HCT116 (cell line): ENCODE measurements around the gene ZNF804B. TPM values are rescaled to one million over a fixed set of nuclear protein-coding genes. Genes with fewer than 3 reads are reported as not detected.

Source experiments
- ATAC-seq: fragments of 200-7000 bp; cut with Tn5 transposase; 2 replicates; pipeline ENCODE4 v1.9.1; 2020; ENCODE audit warnings: mild to moderate bottlenecking, moderate library complexity
- BruUV-seq: library from RNA; stranded (reverse); fragments of 400-500 nt; replicated peaks from 2 replicates; lab custom pipeline; 2021; lab: Mats Ljungman, UMichigan
- CTCF ChIA-PET: fragments of 300-600 bp; sonication (Branson Sonifier 250); formaldehyde crosslinking; loops from one replicate; lab custom pipeline; 2021; ENCODE audit warnings: antibody characterized with exemption; lab: Charles Lee
- POLR2A ChIA-PET: fragments of 300-600, 350-600 bp; sonication (Branson Sonifier 250); formaldehyde crosslinking; loops from one replicate; lab custom pipeline; 2021; ENCODE audit warnings: antibody characterized with exemption; lab: Charles Lee
- RAD21 ChIA-PET, 2 experiments: fragments of 300-600 bp; sonication (Branson Sonifier 250); formaldehyde crosslinking; loops; one replicate each; lab custom pipeline; 2023; ENCODE audit warnings: low total read pairs in 2 of 2; ENCODE audit not compliant: uncharacterized antibody in 2 of 2, unreplicated experiment in 2 of 2, low non-redundant PET in 1 of 2; lab: Charles Lee
- DNase-seq: peaks from one replicate; pipeline ENCODE4 v3.0.0-alpha.2; 2010; ENCODE audit warnings: low read depth, low spot score
- H2AFZ ChIP-seq: fragments of 200-600 bp; shearing (Covaris generic), sonication (generic); 2 replicates; pipeline ENCODE4 v1.6.1; 2017; ENCODE audit warnings: low read depth, mixed run types, mixed read lengths, antibody characterized with exemption, low read length; ENCODE audit not compliant: poor library complexity, severe bottlenecking
- H3K27ac ChIP-seq: 2 replicates; pipeline ENCODE4 v1.5.1; 2012; ENCODE audit warnings: low read depth, low read length
- H3K27me3 ChIP-seq: fragments of 200-600 bp; sonication (generic); 2 replicates; pipeline ENCODE4 v1.6.1; 2016; ENCODE audit warnings: mixed run types, low read length, mixed read lengths; ENCODE audit not compliant: insufficient read depth
- H3K36me3 ChIP-seq, 2 experiments: fragments of 200-500 bp in 1 of 2; fragments of 200-600 bp in 1 of 2; sonication (Bioruptor generic) in 1 of 2; sonication (generic) in 1 of 2; 2 replicates each; pipeline versions ENCODE4 v1.5.1 to v1.6.1; 2014 to 2016; ENCODE audit warnings: low read length in 2 of 2, inconsistent platforms in 1 of 2, mixed read lengths in 1 of 2, mixed run types in 1 of 2; ENCODE audit not compliant: insufficient read depth in 2 of 2, control insufficient read depth in 1 of 2
- H3K4me1 ChIP-seq, 2 experiments: fragments of 200-600 bp in 1 of 2; sonication (generic) in 1 of 2; 2 replicates each; pipeline versions ENCODE4 v1.5.1 to v1.6.1; 2012 to 2017; ENCODE audit warnings: low read length in 2 of 2, inconsistent platforms in 1 of 2, mild to moderate bottlenecking in 1 of 2, mixed read lengths in 1 of 2, mixed run types in 1 of 2, moderate library complexity in 1 of 2; ENCODE audit not compliant: insufficient read depth in 2 of 2, control insufficient read depth in 1 of 2
- H3K4me2 ChIP-seq: fragments of 200-600 bp; sonication (generic); 2 replicates; pipeline ENCODE4 v1.6.1; 2017; ENCODE audit warnings: mixed run types, low read length, mixed read lengths
- H3K4me3 ChIP-seq, 2 experiments: fragments of 200-600 bp in 1 of 2; sonication (generic) in 1 of 2; replicated peaks in 1 of 2; 2 replicates each; pipeline ENCODE4 v1.5.1; 2011 to 2016; ENCODE audit warnings: low read length in 2 of 2, control low read depth in 1 of 2, low read depth in 1 of 2, mild to moderate bottlenecking in 1 of 2, mixed read lengths in 1 of 2, mixed run types in 1 of 2
- H3K79me2 ChIP-seq: fragments of 200-600 bp; sonication (generic); 2 replicates; pipeline ENCODE4 v1.6.1; 2017; ENCODE audit warnings: mild to moderate bottlenecking, mixed run types, low read length, moderate library complexity, mixed read lengths; ENCODE audit not compliant: insufficient read depth
- H3K9ac ChIP-seq: fragments of 200-600 bp; sonication (generic); 2 replicates; pipeline ENCODE4 v1.6.1; 2016; ENCODE audit warnings: low read length, mixed read lengths
- H3K9me2 ChIP-seq: fragments of 200-600 bp; sonication (generic), shearing (Covaris generic); 2 replicates; pipeline ENCODE4 v1.6.1; 2017; ENCODE audit warnings: mixed run types, mild to moderate bottlenecking, moderate library complexity; ENCODE audit not compliant: insufficient read depth
- H3K9me3 ChIP-seq, 2 experiments: fragments of 200-500 bp in 1 of 2; fragments of 200-600 bp in 1 of 2; sonication (Bioruptor generic) in 1 of 2; sonication (generic) in 1 of 2; 2 replicates each; pipeline ENCODE4 v1.6.1; 2014 to 2017; ENCODE audit warnings: low read length in 2 of 2, mixed read lengths in 2 of 2, inconsistent platforms in 1 of 2, low read depth in 1 of 2, mild to moderate bottlenecking in 1 of 2, mixed run types in 1 of 2, moderate library complexity in 1 of 2; ENCODE audit not compliant: control insufficient read depth in 1 of 2, insufficient read depth in 1 of 2
- H4K20me1 ChIP-seq: fragments of 200-600 bp; sonication (generic), shearing (Covaris generic); 2 replicates; pipeline ENCODE4 v1.6.1; 2017; ENCODE audit warnings: mixed run types, mild to moderate bottlenecking, moderate library complexity; ENCODE audit not compliant: insufficient read depth
- ATF3 ChIP-seq: IDR thresholded peaks from 2 replicates; pipeline ENCODE4 v1.6.1; 2012
- CBX3 ChIP-seq: IDR thresholded peaks from 2 replicates; pipeline ENCODE4 v1.6.1; 2012; ENCODE audit warnings: low read depth
- CTCF ChIP-seq, 3 experiments: fragments of 200-600 bp in 1 of 3; sonication (generic) in 1 of 3; IDR thresholded peaks in 2 of 3; conservative IDR thresholded peaks in 1 of 3; 2 replicates each; pipeline ENCODE4 v1.5.1; 2012 to 2017; ENCODE audit warnings: low read depth in 2 of 3, low read length in 2 of 3, antibody characterized with exemption in 1 of 3, borderline replicate concordance in 1 of 3, control low read depth in 1 of 3, mild to moderate bottlenecking in 1 of 3, mixed read lengths in 1 of 3, mixed run types in 1 of 3, moderate library complexity in 1 of 3; ENCODE audit not compliant: insufficient read depth in 1 of 3
- EGR1 ChIP-seq: IDR thresholded peaks from 2 replicates; pipeline ENCODE4 v1.6.1; 2012; ENCODE audit warnings: low read depth
- ELF1 ChIP-seq: IDR thresholded peaks from 2 replicates; pipeline ENCODE4 v1.6.1; 2012; ENCODE audit warnings: low read depth, borderline replicate concordance
- EZH2 ChIP-seq: fragments of 200-600 bp; sonication (generic); IDR thresholded peaks from 2 replicates; pipeline ENCODE4 v1.6.1; 2017; ENCODE audit warnings: antibody characterized with exemption, mixed run types
- EZH2phosphoT487 ChIP-seq: fragments of 200-600 bp; IDR thresholded peaks from 2 replicates; pipeline ENCODE4 v1.6.1; 2018; ENCODE audit warnings: antibody characterized with exemption, borderline replicate concordance
- FOSL1 ChIP-seq: IDR thresholded peaks from 2 replicates; pipeline ENCODE4 v1.6.1; 2012; ENCODE audit warnings: low read depth
- MAX ChIP-seq: IDR thresholded peaks from 2 replicates; pipeline ENCODE4 v1.6.1; 2012
- POLR2A ChIP-seq: IDR thresholded peaks from 2 replicates; pipeline ENCODE4 v1.7.0; 2011; ENCODE audit warnings: borderline replicate concordance; ENCODE audit not compliant: insufficient read depth, insufficient read length; ENCODE audit errors: extremely low read depth
- POLR2AphosphoS5 ChIP-seq: IDR thresholded peaks from 2 replicates; pipeline ENCODE4 v1.6.1; 2011; ENCODE audit warnings: mild to moderate bottlenecking, low read depth, low read length, moderate library complexity
- RAD21 ChIP-seq: IDR thresholded peaks from 2 replicates; pipeline ENCODE4 v1.6.1; 2012; ENCODE audit warnings: low read depth, mild to moderate bottlenecking
- REST ChIP-seq: IDR thresholded peaks from 2 replicates; pipeline ENCODE4 v1.6.1; 2012; ENCODE audit warnings: low read depth
- SIN3A ChIP-seq: IDR thresholded peaks from 2 replicates; pipeline ENCODE4 v1.6.1; 2012; ENCODE audit warnings: low read depth
- SP1 ChIP-seq: IDR thresholded peaks from 2 replicates; pipeline ENCODE4 v1.6.1; 2012; ENCODE audit warnings: low read depth
- SRF ChIP-seq: IDR thresholded peaks from 2 replicates; pipeline ENCODE4 v1.6.1; 2012; ENCODE audit warnings: low read depth
- TCF7L2 ChIP-seq: IDR thresholded peaks from 2 replicates; pipeline ENCODE4 v1.7.0; 2011; ENCODE audit warnings: borderline replicate concordance, inconsistent platforms; ENCODE audit not compliant: insufficient read depth, insufficient read length; ENCODE audit errors: extremely low read depth
- YY1 ChIP-seq: IDR thresholded peaks from 2 replicates; pipeline ENCODE4 v1.6.1; 2011; ENCODE audit warnings: low read length, low read depth, moderate library complexity, mild to moderate bottlenecking; ENCODE audit not compliant: insufficient replicate concordance; ENCODE audit errors: extremely low read depth
- ZFX ChIP-seq: fragments of 450-650 bp; IDR thresholded peaks from 2 replicates; pipeline ENCODE4 v1.6.1; 2017
- ZNF274 ChIP-seq: fragments of 200-500 bp; sonication (Bioruptor generic); IDR thresholded peaks from 2 replicates; pipeline ENCODE4 v1.6.1; 2014; ENCODE audit warnings: mild to moderate bottlenecking, low read depth, low read length, inconsistent platforms
- intact Hi-C: fragments of 100-400 bp; cut with micrococcal nuclease; formaldehyde crosslinking; loops from 2 replicates; pipeline ENCODE4 v1.10.0; 2022
- total RNA-seq: library from RNA; stranded (reverse); gene quantifications from one replicate; pipeline ENCODE4 v1.2.1, GENCODE V29; 2021; ENCODE audit not compliant: unreplicated experiment

ZNF804B gene
- total RNA-seq, 1 experiment from 2014 or later = not detected

- TF ChIP-seq EGR1 (no peak), TCF7L2 (no peak), REST (no peak), ATF3 (no peak), ELF1 (no peak), EZH2 (no peak), FOSL1 (no peak), ZNF274 (no peak), SP1 (no peak), ZFX (no peak), RAD21 (no peak), POLR2AphosphoS5 (no peak), MAX (no peak), YY1 (no peak), CBX3 (no peak), EZH2phosphoT487 (no peak), POLR2A (no peak), CTCF (IDR thresholded peaks at IDR 0.05 in 2 of 3, conservative IDR thresholded peaks at IDR 0.05 in 1 of 3; ENCODE audit: borderline replicate concordance in 1 of 3, insufficient read depth in 1 of 3, low read depth in 2 of 3, low read length in 2 of 3) (no peak), SIN3A (no peak), SRF (no peak)
- intact Hi-C loops = no loop called here
- DNase-seq (no peak), ATAC-seq (no peak)
- ChIA-PET POLR2A (no interaction called here), RAD21 (no interaction called here), CTCF (no interaction called here)
- Histone ChIP-seq H3K4me3 (no peak overlapping the region), H3K4me2 (no peak overlapping the region), H3K27me3 (no peaks in the 10 kb centered on the region), H3K27ac (no peak overlapping the region), H4K20me1 (no peaks in the 10 kb centered on the region), H3K9me3 (no peaks in the 10 kb centered on the region), H3K9ac (no peak overlapping the region), H3K79me2 (no peaks in the 10 kb centered on the region), H3K36me3 (no peaks in the 10 kb centered on the region), H2AFZ (no peak overlapping the region), H3K4me1 (no peaks in the 10 kb centered on the region), H3K9me2 (no peaks in the 10 kb centered on the region)
- no TSS peak for BruUV-seq
Measured at GRCh38 chr7:89160107-89160506, 400.6 kb downstream of the ZNF804B start.
